M059J (cell line): ENCODE data around the gene PCDH15. TPM values are rescaled to one million over a fixed set of nuclear protein-coding genes. Genes with fewer than 3 reads are reported as not detected.

Experiments
- DNase-seq: peaks from one replicate; pipeline ENCODE4 v3.0.0-alpha.2; 2012; ENCODE audit warnings: low read depth
- total RNA-seq: library from RNA; depleted of rRNA; stranded (reverse); fragments of >200 nt; shearing (Covaris generic); gene quantifications from 2 replicates; pipeline ENCODE4 v1.2.3, GENCODE V29; 2014

PCDH15 gene
- total RNA-seq, 1 experiment from 2014 or later = not detected

- DNase-seq = no peak
These were observed 948.4 kb downstream of the PCDH15 start for GRCh38 chr10:53852450-53853175.

DNA sequence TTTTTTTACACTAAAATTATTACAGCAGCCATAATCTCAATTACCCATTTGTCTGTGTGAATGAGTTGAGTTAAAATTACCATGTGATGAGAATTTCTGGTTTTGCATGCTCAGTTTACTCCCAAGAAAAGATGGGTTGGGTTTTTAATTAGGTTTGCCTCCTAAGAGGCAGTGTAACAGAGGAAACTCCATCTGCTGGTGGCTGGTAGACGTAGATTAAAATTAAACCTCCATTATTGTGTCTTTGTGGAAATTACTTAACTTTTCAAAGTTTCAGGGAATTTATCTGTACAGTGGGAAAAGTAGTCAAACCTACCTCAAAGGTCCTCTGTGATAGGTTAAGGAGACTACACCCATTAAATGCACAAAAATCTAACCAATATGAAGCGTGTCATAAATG lies 954.2 kb downstream of the PCDH15 start:
- no peak for DNase-seq

DNA sequence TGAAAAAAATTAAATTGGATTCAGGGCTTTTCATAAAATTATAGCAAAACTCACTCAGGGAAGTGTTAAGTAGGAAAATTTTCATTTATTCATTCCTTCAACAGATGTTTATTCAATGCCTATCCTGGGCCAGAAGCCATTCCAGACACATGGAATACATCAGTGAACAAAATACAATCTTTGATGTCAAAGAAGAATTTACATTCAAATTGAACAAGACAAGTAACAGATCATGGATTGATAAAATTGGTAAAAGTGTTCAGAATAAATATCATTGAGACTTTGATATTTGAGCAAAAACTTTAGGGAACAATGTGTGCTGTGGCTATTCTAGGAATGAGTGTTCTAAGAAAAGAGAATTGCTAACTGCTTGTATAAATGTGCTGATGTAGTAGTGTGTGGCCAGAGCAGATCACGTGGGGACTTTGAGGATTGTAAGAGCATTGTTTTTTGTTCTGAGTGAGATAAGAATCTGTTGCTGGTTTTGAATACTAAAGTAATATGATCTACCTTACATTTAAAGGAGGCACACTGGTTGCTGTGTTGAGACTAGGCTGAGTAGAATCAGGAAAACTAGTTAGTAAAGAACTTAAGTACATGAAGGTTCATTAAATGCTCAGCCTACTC lies 957.2 kb downstream of the PCDH15 start:
- no peak for DNase-seq

GRCh38 chr10:53841483-53842145 lies 959.4 kb downstream of the PCDH15 start:
- DNase-seq = no peak

DNA sequence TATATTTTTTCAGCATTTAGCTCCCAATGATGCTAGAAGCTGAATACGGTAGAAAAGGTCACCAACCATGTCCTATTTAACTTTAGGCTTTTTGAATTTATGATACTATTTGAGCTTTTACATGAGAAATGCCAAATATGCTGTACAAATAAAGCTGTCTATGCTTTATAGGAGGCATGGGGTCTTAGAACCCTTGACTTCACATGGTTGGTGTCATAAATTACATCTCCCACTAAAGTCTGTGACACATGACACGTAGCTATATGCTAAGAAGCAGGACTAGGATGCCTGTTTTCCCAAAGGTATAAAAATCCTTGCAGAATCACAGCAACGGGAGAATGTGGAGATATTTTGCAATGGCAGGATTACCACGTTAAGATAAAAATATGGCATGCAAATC lies 960.4 kb downstream of the PCDH15 start:
- DNase-seq = no peak

DNA sequence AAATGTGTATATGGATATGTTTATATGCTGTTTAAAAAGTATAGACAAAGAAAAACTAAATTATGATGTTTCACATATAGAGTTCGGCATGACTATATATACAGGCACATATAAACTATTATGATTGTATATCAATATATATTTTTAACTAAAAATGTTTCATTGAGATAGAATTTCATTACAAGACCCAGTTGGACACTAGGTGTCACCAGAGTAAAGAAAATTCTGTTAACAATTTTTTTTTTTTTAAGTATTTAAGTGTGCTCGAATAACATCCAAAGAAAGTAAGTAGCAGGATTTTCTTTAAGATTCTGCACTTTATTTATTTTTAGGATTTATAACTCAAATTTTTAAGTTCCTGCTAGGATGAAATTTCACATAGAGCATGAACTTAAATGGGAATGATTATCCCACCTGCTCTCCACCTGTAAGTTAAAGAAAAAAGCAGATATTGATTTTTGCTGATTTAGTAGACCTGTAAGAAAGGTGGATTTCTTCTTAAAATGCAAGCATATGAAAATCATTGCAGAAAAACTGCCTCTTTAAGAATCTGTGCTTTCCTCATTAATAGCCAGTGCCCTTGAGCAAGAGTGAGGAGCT lies 961.5 kb downstream of the PCDH15 start:
- peak; percentile 9 for DNase-seq

- no peak for DNase-seq
These were observed 964.4 kb downstream of the PCDH15 start for GRCh38 chr10:53836638-53837037.

DNA sequence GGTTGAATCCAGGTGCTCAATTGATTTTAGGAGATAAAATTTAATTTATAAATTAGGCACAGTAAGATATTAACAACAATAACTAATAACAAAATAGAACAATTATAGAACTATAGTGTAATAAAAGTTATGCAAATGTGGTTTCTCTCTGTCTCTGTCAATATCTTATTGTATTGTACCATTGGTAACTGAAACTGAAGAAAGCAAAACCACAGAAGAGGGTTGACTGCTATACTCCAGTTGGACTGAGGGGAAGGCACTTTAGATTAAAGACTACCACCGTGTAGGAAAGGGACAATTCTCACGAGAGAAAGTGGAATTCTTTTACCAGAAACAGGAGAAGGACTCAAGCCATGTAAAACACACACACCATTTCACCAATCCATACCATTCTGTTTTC lies 967.1 kb downstream of the PCDH15 start:
- no peak for DNase-seq

- DNase-seq = no peak
These were observed 973.8 kb downstream of the PCDH15 start for GRCh38 chr10:53827261-53827660.

DNA sequence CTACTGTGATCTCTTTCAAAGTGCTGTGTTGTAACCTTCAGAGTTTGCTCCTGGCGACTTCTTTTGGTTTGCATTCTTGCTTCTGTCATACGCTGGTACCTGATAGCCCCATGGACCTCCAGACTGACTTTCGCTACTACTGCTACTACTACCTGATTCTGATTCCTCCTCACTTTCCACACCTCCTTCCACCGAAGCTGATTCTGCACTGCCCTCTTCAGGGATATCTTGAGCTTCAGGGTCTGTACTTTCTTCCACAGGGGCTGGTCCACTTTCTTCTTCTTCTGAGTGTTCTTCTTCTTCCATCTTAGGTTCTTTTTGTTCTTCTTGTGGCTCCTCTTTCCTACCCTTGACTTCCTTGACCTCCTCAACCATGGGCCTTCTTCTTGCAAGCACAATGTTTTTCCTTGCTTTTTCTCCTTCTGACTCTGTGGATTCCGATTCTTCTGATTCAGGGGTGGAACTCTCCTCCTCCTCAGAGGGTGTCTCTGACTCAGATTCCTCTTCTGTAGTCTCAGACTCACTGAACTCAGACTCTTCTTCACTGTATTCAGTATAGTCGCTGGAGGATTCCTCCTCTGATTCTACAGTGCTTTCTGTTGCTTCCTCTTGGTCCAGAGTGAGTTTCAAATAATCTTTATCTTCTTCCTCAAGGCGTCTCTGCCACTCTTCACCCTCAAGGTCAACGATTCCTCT lies 992.2 kb downstream of the PCDH15 start:
- no peak for DNase-seq

- no peak for DNase-seq
These were observed 1014.7 kb downstream of the PCDH15 start for GRCh38 chr10:53786236-53786900.

DNA sequence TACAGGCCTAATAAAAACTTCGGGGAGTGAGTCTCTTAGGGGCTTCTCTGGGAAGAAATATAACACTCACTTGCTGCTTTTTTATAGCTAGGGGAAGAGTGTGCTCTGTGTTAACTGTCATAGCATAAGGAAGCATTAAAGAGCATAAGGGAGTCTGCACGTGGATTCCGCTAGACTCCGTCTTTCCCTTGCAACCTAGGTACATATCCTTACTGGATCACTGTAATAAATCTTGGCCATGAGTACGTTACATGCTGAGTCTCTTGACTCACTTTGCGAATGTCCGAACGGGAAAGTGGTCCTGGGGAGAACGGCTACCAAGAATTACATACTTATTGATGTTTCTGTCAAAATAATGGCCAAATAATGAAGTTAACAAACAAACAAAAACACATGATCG lies 1029.3 kb downstream of the PCDH15 start:
- no peak for DNase-seq

DNA sequence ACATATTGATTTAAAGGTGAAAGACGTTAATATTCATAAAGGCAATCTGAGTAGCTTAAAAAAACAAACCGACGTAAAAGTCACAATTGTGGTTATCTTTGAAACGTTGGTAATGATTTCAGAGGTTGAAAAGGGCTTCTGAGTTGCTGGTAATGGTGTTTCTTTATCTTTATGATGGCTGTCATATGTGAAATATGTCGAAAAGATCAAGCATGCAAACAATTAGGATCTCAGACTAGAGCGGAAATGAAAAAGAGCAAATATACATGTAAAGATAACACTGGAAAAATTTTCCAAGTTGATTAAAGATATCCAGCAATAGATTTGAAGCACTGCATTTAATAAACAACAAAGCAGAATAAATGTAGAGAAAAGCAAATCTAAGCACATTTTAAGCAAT lies 1030.1 kb downstream of the PCDH15 start:
- no peak for DNase-seq

DNA sequence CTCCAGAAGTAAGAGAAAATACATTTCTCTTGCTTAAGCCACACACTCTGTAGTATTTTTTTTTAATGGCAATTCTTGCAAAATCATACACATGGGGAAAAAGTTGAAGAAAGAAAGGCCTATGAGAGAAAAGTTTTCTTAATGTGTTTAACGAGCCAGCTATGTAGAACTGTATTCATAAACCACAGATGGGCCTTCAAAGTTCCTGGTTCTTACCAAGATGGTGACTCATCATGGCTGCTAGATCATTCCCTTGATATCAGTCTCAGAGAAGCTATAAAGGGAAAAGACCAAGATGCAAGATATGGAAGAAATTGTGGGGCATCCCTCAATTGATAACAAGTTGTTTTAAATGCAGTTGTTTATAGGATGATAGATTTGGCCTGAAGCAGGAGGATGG lies 1035.7 kb downstream of the PCDH15 start:
- DNase-seq = peak; percentile 19

DNA sequence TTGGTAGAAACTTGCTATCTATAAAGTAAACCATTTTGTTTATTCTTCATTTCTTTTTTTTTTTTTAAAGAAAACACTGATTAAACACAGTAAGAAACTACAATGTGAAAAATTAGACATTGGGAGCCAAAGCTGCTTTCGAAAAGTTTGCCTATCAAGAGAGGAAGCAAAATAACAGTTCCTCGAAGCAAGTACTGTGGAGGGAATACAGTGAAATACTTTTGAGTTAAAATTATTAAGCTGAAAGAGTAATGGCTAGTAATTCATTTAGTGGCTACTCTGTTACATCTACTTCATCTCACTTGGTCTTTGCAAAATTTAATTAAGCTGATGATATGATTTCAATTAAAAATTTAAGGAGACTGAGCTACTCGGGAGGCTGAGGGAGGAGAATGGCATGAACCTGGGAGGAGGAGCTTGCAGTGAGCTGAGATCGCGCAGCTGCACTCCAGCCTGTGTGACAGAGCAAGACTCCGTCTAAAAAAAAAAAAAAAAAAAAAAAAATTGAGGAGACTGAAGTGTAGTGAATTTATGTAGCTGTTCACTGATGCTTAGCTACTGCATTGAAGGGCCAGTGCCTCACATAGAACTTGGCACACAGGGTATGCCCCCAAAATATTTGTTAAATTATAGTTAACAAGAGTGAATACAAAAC lies 1046.3 kb downstream of the PCDH15 start:
- no peak for DNase-seq
